ENCODE measurements around the gene SPRY4.

DNA sequence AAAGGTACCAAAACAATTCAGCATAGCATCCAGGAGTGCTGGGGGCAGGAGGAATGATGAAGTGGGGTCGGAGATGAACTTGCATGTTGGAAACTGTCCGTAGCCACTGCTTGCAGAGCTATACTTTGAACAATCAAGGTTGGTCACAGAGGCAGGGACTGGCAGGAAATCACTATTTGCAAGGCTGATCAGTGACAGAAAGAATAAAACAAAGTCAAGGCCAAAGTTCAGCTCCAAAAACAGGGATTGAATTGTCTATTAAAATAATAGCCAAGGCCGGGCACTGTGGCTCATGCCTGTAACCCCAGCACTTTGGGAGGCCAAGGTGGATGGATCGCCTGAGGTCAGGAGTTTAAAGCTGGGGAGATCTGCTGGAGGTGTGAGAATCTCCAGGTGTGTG is 18.7 kb upstream of the SPRY4 start:
- TF ChIP-seq ZNF788 (CRISPR knock-in tag; IDR thresholded peaks at IDR 0.05; ENCODE audit: borderline replicate concordance) (no peak), NONO (IDR thresholded peaks at IDR 0.05) (no peak), NONO (CRISPR knock-in tag; conservative IDR thresholded peaks at IDR 0.05) (no peak), ZNF776 (CRISPR knock-in tag; IDR thresholded peaks at IDR 0.05) (no peak)

All from HepG2 (cell line).